Loucy (cell line): Measurements from ENCODE around the gene CAMKMT.

Experiments
- H2AFZ ChIP-seq: fragments of 200-600 bp; sonication (generic); 2 replicates; pipeline ENCODE4 v1.6.0; 2016; ENCODE audit warnings: antibody characterized with exemption, mild to moderate bottlenecking, low read length, moderate library complexity
- H3F3A ChIP-seq: fragments of 200-600 bp; 2 replicates; pipeline ENCODE4 v1.6.0; 2016; ENCODE audit warnings: antibody characterized with exemption, low read depth, mild to moderate bottlenecking
- H3K27me3 ChIP-seq: fragments of 200-600 bp; sonication (generic); 2 replicates; pipeline ENCODE4 v1.6.1; 2014; ENCODE audit warnings: low read length, mild to moderate bottlenecking; ENCODE audit not compliant: insufficient read depth, poor library complexity, severe bottlenecking
- H3K36me3 ChIP-seq: fragments of 200-600 bp; sonication (generic); 2 replicates; pipeline ENCODE4 v1.6.1; 2016; ENCODE audit warnings: low read length; ENCODE audit not compliant: insufficient read depth
- H3K4me1 ChIP-seq: fragments of 200-600 bp; sonication (generic); 2 replicates; pipeline ENCODE4 v1.5.1; 2014; ENCODE audit warnings: low read length, mild to moderate bottlenecking; ENCODE audit not compliant: insufficient read depth, poor library complexity, severe bottlenecking
- H3K4me2 ChIP-seq: fragments of 200-600 bp; sonication (generic); 2 replicates; pipeline ENCODE4 v1.6.0; 2014; ENCODE audit warnings: antibody characterized with exemption, low read length, low read depth, mild to moderate bottlenecking; ENCODE audit not compliant: poor library complexity, severe bottlenecking
- H3K4me3 ChIP-seq: fragments of 200-600 bp; sonication (generic); 2 replicates; pipeline ENCODE4 v1.5.1; 2014; ENCODE audit warnings: low read length, mild to moderate bottlenecking, mixed read lengths; ENCODE audit not compliant: poor library complexity, severe bottlenecking
- H3K79me2 ChIP-seq: fragments of 200-600 bp; sonication (generic); 2 replicates; pipeline ENCODE4 v1.6.1; 2014; ENCODE audit warnings: low read length; ENCODE audit not compliant: insufficient read depth
- H3K9ac ChIP-seq: fragments of 200-600 bp; sonication (generic); 2 replicates; pipeline ENCODE4 v1.6.0; 2014; ENCODE audit warnings: mild to moderate bottlenecking, low read depth, low read length, moderate library complexity; ENCODE audit not compliant: poor library complexity, severe bottlenecking
- H3K9me2 ChIP-seq: fragments of 200-600 bp; sonication (generic); replicated peaks from 2 replicates; pipeline ENCODE4 v1.6.1; 2016; ENCODE audit warnings: low read depth, low read length, mixed read lengths
- H3K9me3 ChIP-seq: fragments of 200-600 bp; sonication (generic); 2 replicates; pipeline ENCODE4 v1.6.1; 2014; ENCODE audit warnings: mild to moderate bottlenecking, antibody characterized with exemption, low read length, low read depth; ENCODE audit not compliant: insufficient read depth
- H4K20me1 ChIP-seq: fragments of 200-600 bp; sonication (generic); 2 replicates; pipeline ENCODE4 v1.6.0; 2014; ENCODE audit warnings: antibody characterized with exemption, low read length, mild to moderate bottlenecking; ENCODE audit not compliant: insufficient read depth, poor library complexity, severe bottlenecking
- CTCF ChIP-seq: fragments of 200-600 bp; sonication (generic); conservative IDR thresholded peaks from 2 replicates; pipeline ENCODE4 v1.5.1; 2014; ENCODE audit warnings: mild to moderate bottlenecking, antibody characterized with exemption, low read length
- EZH2phosphoT487 ChIP-seq: fragments of 200-600 bp; IDR thresholded peaks from 2 replicates; pipeline ENCODE4 v1.6.1; 2018; ENCODE audit warnings: antibody characterized with exemption, mild to moderate bottlenecking, moderate library complexity, borderline replicate concordance

CAMKMT gene

GRCh38 chr2:44566059-44566458 is 204.3 kb downstream of the CAMKMT start:
- no peak overlapping the region for H3K9ac ChIP-seq
- H3K4me1 ChIP-seq, result peaks cover 5% of the 10 kb centered on the region
- no peak overlapping the region for H3K4me2 ChIP-seq
- no peak for TF ChIP-seq CTCF
- TF ChIP-seq EZH2phosphoT487, result no peak
- H3K36me3 ChIP-seq, result no peaks in the 10 kb centered on the region
- H3K79me2 ChIP-seq, result no peaks in the 10 kb centered on the region
- H2AFZ ChIP-seq, result no peak overlapping the region
- H3K9me3 ChIP-seq, result no peaks in the 10 kb centered on the region
- H4K20me1 ChIP-seq, result no peaks in the 10 kb centered on the region
- H3F3A ChIP-seq, result no peaks in the 10 kb centered on the region
- no peak overlapping the region for H3K4me3 ChIP-seq
- H3K9me2 ChIP-seq, result no peaks in the 10 kb centered on the region
- H3K27me3 ChIP-seq, result no peaks in the 10 kb centered on the region

GRCh38 chr2:44569491-44569890 is 207.7 kb downstream of the CAMKMT start:
- H3K9me3 ChIP-seq, result no peaks in the 10 kb centered on the region
- no peaks in the 10 kb centered on the region for H4K20me1 ChIP-seq
- no peak overlapping the region for H3K4me2 ChIP-seq
- no peaks in the 10 kb centered on the region for H3K9me2 ChIP-seq
- TF ChIP-seq EZH2phosphoT487 (no peak), CTCF (no peak)
- no peak overlapping the region for H3K4me3 ChIP-seq
- no peak overlapping the region for H2AFZ ChIP-seq
- H3K4me1 ChIP-seq, result peaks cover 5% of the 10 kb centered on the region
- H3K9ac ChIP-seq, result no peak overlapping the region
- no peaks in the 10 kb centered on the region for H3K36me3 ChIP-seq
- H3K27me3 ChIP-seq, result no peaks in the 10 kb centered on the region
- H3F3A ChIP-seq, result no peaks in the 10 kb centered on the region
- no peaks in the 10 kb centered on the region for H3K79me2 ChIP-seq

- no peaks in the 10 kb centered on the region for H3K36me3 ChIP-seq
- no peak overlapping the region for H2AFZ ChIP-seq
- H3F3A ChIP-seq, result no peaks in the 10 kb centered on the region
- no peaks in the 10 kb centered on the region for H3K79me2 ChIP-seq
- no peak for TF ChIP-seq EZH2phosphoT487
- no peak for TF ChIP-seq CTCF
- no peak overlapping the region for H3K9ac ChIP-seq
- peaks cover 5% of the 10 kb centered on the region for H3K4me1 ChIP-seq
- H3K27me3 ChIP-seq, result no peaks in the 10 kb centered on the region
- H3K9me3 ChIP-seq, result no peaks in the 10 kb centered on the region
- no peak overlapping the region for H3K4me3 ChIP-seq
- no peak overlapping the region for H3K4me2 ChIP-seq
- no peaks in the 10 kb centered on the region for H4K20me1 ChIP-seq
- no peaks in the 10 kb centered on the region for H3K9me2 ChIP-seq
Observed at GRCh38 chr2:44570271-44570670, 208.5 kb downstream of the CAMKMT start.
